A549 (cell line): ENCODE data around the gene ZNRF2. TPM values are rescaled to one million over a fixed set of nuclear protein-coding genes. Genes with fewer than 3 reads are reported as not detected.

Experiments
- ATAC-seq, 2 experiments: fragments of 200-7000 bp in 1 of 2; fragments of >200 bp in 1 of 2; cut with Nextera tagmentation in 1 of 2; cut with Tn5 transposase in 1 of 2; 3 replicates each; pipeline versions ENCODE4 v1.8.0 to v1.9.1; 2018 to 2020; ENCODE audit warnings: mild to moderate bottlenecking in 1 of 2, moderate library complexity in 1 of 2
- CTCF ChIA-PET: fragments of 300-600 bp; sonication (Branson Sonifier 250); formaldehyde crosslinking; extraction: SDS; loops from one replicate; lab custom pipeline; 2021; ENCODE audit warnings: antibody characterized with exemption, inconsistent platforms; lab: Yijun Ruan, JAX
- POLR2A ChIA-PET: fragments of 350-600 bp; formaldehyde crosslinking; extraction: SDS; loops from one replicate; lab custom pipeline; 2021; ENCODE audit warnings: antibody characterized with exemption, inconsistent platforms; lab: Yijun Ruan, JAX
- DNase-seq, 2 experiments: peaks; one replicate each; pipeline versions ENCODE4 v3.0.0 to v3.0.0-alpha.2; 2011 to 2016; ENCODE audit warnings: low read depth in 1 of 2, low spot score in 1 of 2
- FAIRE-seq: peaks from 2 replicates; lab custom pipeline; 2011; peaks lifted over from hg19 to GRCh38; lab: Jason Lieb, UNC
- H3K27ac ChIP-seq, 2 experiments: fragments of >200 bp; sonication (Bioruptor Twin); formaldehyde crosslinking; 3 replicates each; pipeline ENCODE4 v1.5.1; 2016 to 2017
- H3K4me1 ChIP-seq: fragments of >200 bp; sonication (Bioruptor Twin); formaldehyde crosslinking; 3 replicates; pipeline ENCODE4 v1.6.1; 2016
- H3K4me2 ChIP-seq: fragments of >200 bp; sonication (Bioruptor Twin); formaldehyde crosslinking; 3 replicates; pipeline ENCODE4 v1.6.1; 2016
- H3K4me3 ChIP-seq: fragments of >200 bp; sonication (Bioruptor Twin); formaldehyde crosslinking; 3 replicates; pipeline ENCODE4 v1.5.1; 2016
- H3K9me3 ChIP-seq: fragments of >200 bp; sonication (Bioruptor Twin); formaldehyde crosslinking; 3 replicates; pipeline ENCODE4 v1.6.1; 2016
- CBX2 ChIP-seq: fragments of 200-600 bp; sonication (generic); IDR thresholded peaks from 2 replicates; pipeline ENCODE4 v1.6.1; 2016; ENCODE audit warnings: low read depth, mild to moderate bottlenecking, borderline replicate concordance
- EHF ChIP-seq: fragments of 250-450 bp; sonication (Bioruptor Pico); IDR thresholded peaks from 2 replicates; pipeline ENCODE4 v1.5.0; 2020; ENCODE audit warnings: mild to moderate bottlenecking
- ESRRA ChIP-seq: fragments of 150-350 bp; IDR thresholded peaks from 2 replicates; pipeline ENCODE4 v1.6.1; 2014; ENCODE audit warnings: mild to moderate bottlenecking, low read length, borderline replicate concordance
- FOXS1 ChIP-seq: fragments of 250-450 bp; sonication (Bioruptor Pico); IDR thresholded peaks from 2 replicates; pipeline ENCODE4 v1.5.0; 2020; ENCODE audit warnings: mild to moderate bottlenecking, moderate library complexity
- HMGXB4 ChIP-seq: fragments of 250-450 bp; sonication (Bioruptor Pico); IDR thresholded peaks from 2 replicates; pipeline ENCODE4 v1.5.0; 2021; ENCODE audit warnings: mild to moderate bottlenecking, moderate library complexity, borderline replicate concordance
- MAFK ChIP-seq: fragments of 450-650 bp; IDR thresholded peaks from 2 replicates; pipeline ENCODE4 v1.6.1; 2014; ENCODE audit not compliant: partially characterized antibody
- MYC ChIP-seq: IDR thresholded peaks from 2 replicates; pipeline ENCODE4 v1.6.1; 2012; ENCODE audit warnings: mild to moderate bottlenecking, inconsistent platforms, low read length, improper control_type of control experiment, borderline replicate concordance
- NFE2L2 ChIP-seq: fragments of 150-350 bp; conservative IDR thresholded peaks from 2 replicates; pipeline ENCODE4 v1.6.1; 2014; ENCODE audit warnings: low read length
- PBX3 ChIP-seq: IDR thresholded peaks from 2 replicates; pipeline ENCODE4 v1.6.1; 2012
- POLR2AphosphoS2 ChIP-seq: conservative IDR thresholded peaks from 2 replicates; pipeline ENCODE4 v1.6.1; 2012; ENCODE audit warnings: low read length, improper control_type of control experiment, inconsistent platforms
- RAD21 ChIP-seq, 2 experiments: fragments of >200 bp in 1 of 2; sonication (Bioruptor Twin) in 1 of 2; formaldehyde crosslinking in 1 of 2; IDR thresholded peaks in 1 of 2; conservative IDR thresholded peaks in 1 of 2; 2 replicates in 1 of 2; 3 replicates in 1 of 2; pipeline ENCODE4 v1.6.1; 2012 to 2018; ENCODE audit warnings: inconsistent platforms in 1 of 2
- RARB ChIP-seq: fragments of 250-450 bp; sonication (Bioruptor Pico); IDR thresholded peaks from 2 replicates; pipeline ENCODE4 v1.8.0; 2021; ENCODE audit warnings: mild to moderate bottlenecking, moderate library complexity
- RCOR1 ChIP-seq: fragments of 150-350 bp; IDR thresholded peaks from 2 replicates; pipeline ENCODE4 v1.6.1; 2014; ENCODE audit warnings: antibody characterized with exemption, low read length, low read depth
- REST ChIP-seq: fragments of 200-600 bp; sonication (generic); IDR thresholded peaks from 2 replicates; pipeline ENCODE4 v1.6.1; 2016; ENCODE audit warnings: antibody characterized with exemption, mild to moderate bottlenecking, moderate library complexity
- ZSCAN20 ChIP-seq: fragments of 250-450 bp; sonication (Bioruptor Pico); IDR thresholded peaks from 2 replicates; pipeline ENCODE4 v1.8.0; 2022; ENCODE audit warnings: mild to moderate bottlenecking, moderate library complexity
- whole genome bisulfite sequencing: methylation state at CpG from one replicate; pipeline ENCODE4 v1.1.6; 2017; ENCODE audit errors: missing lambda C conversion rate; 5-methylcytosine and 5-hydroxymethylcytosine counted together
- polyA plus RNA-seq, 4 experiments: library from polyadenylated mRNA; depleted of rRNA in 3 of 4; stranded (reverse); fragments of >200 nt; fragmentation: RNase III in 1 of 4; extraction: RNeasy Plus Mini Kit Qiagen cat#74134 plus additional on column Dnase treatment in 1 of 4; gene quantifications; 2 replicates in 3 of 4; 3 replicates in 1 of 4; pipeline ENCODE4 v1.2.3, GENCODE V29; 2011 to 2017

The ZNRF2 gene
- polyA plus RNA-seq, 2 of the 4 experiments (the other 2 are of a cell fraction) = 5.9 to 11.4 TPM

- TF ChIP-seq RARB (CRISPR knock-in tag) (no peak), RCOR1 (no peak), ZSCAN20 (CRISPR knock-in tag) (no peak), CBX2 (no peak), ESRRA (no peak), POLR2AphosphoS2 (no peak), NFE2L2 (no peak), REST (no peak), MYC (no peak), HMGXB4 (CRISPR knock-in tag) (no peak), RAD21 (conservative IDR thresholded peaks at IDR 0.05 in 1 of 2, IDR thresholded peaks at IDR 0.05 in 1 of 2) (no peak), MAFK (no peak), PBX3 (no peak), FOXS1 (CRISPR knock-in tag) (no peak)
- Histone ChIP-seq H3K4me3 (no peak overlapping the region), H3K4me2 (no peak overlapping the region), H3K27ac (no peak overlapping the region), H3K4me1 (no peaks in the 10 kb centered on the region), H3K9me3 (no peaks in the 10 kb centered on the region)
- ChIA-PET CTCF (interaction anchor here (1.3 to 2.1 kb wide), 2 partner anchors 9 to 167 kb away, joined by 5 read pairs; no protein-coding TSS in a partner anchor), POLR2A (no interaction called here)
- FAIRE-seq (no peak), DNase-seq (no peak), ATAC-seq (peak in 1 of 2 experiments; percentile 50; a peak in 3 of 6 replicates)
- WGBS = 49% methylated on average over 5 of the region's 7 CpGs
These were observed 38.5 kb upstream of the ZNRF2 start for GRCh38 chr7:30245913-30246312.

GRCh38 chr7:30246392-30246791 is 38.0 kb upstream of the ZNRF2 start:
- H3K4me1 ChIP-seq = no peaks in the 10 kb centered on the region
- H3K4me2 ChIP-seq = no peak overlapping the region
- DNase-seq (no peak), FAIRE-seq (no peak), ATAC-seq (no peak)
- TF ChIP-seq EHF (CRISPR knock-in tag) = no peak
- TF ChIP-seq MAFK = peak; percentile 46
- H3K4me3 ChIP-seq = no peak overlapping the region
- WGBS = 63% methylated on average over 2 of the region's 8 CpGs
- POLR2A ChIA-PET = no interaction called here
- no peak overlapping the region for H3K27ac ChIP-seq
- CTCF ChIA-PET = interaction anchor here (2.1 kb wide), 1 partner anchor 167 kb away, joined by 5 read pairs; no protein-coding TSS in a partner anchor
- no peaks in the 10 kb centered on the region for H3K9me3 ChIP-seq
